ENCODE results near the gene ABCA2.
"Not testable (repeated sequence)": the region's sequence is repeated elsewhere in the genome, so short reads cannot be mapped to it uniquely, and the experiment has no call there.

Gene ABCA2

GRCh38 chr9:137066096-137066861 is 38.2 kb upstream of the ABCA2 start:
- TF ChIP-seq, protein P1, sequence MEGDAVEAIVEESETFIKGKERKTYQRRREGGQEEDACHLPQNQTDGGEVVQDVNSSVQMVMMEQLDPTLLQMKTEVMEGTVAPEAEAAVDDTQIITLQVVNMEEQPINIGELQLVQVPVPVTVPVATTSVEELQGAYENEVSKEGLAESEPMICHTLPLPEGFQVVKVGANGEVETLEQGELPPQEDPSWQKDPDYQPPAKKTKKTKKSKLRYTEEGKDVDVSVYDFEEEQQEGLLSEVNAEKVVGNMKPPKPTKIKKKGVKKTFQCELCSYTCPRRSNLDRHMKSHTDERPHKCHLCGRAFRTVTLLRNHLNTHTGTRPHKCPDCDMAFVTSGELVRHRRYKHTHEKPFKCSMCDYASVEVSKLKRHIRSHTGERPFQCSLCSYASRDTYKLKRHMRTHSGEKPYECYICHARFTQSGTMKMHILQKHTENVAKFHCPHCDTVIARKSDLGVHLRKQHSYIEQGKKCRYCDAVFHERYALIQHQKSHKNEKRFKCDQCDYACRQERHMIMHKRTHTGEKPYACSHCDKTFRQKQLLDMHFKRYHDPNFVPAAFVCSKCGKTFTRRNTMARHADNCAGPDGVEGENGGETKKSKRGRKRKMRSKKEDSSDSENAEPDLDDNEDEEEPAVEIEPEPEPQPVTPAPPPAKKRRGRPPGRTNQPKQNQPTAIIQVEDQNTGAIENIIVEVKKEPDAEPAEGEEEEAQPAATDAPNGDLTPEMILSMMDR (IDR thresholded peaks at IDR 0.05; ENCODE audit: insufficient read depth, low read depth, low read length, missing control alignments), result no peak
- no peak for DNase-seq (ENCODE audit: low read depth)
- H3K4me3 ChIP-seq (ENCODE audit: low read length), result no peak overlapping the region

- DNase-seq (ENCODE audit: low read depth), result no peak
- TF ChIP-seq, protein P1 (IDR thresholded peaks at IDR 0.05; ENCODE audit: insufficient read depth, low read depth, low read length, missing control alignments), result no peak
- H3K4me3 ChIP-seq (ENCODE audit: low read length), result no peak overlapping the region
These were observed 37.4 kb upstream of the ABCA2 start for GRCh38 chr9:137065336-137065967.

GRCh38 chr9:137064880-137065164 is 36.8 kb upstream of the ABCA2 start:
- no peak overlapping the region for H3K4me3 ChIP-seq (ENCODE audit: low read length)
- TF ChIP-seq, protein P1 (IDR thresholded peaks at IDR 0.05; ENCODE audit: insufficient read depth, low read depth, low read length, missing control alignments), result no peak
- DNase-seq (ENCODE audit: low read depth), result no peak

GRCh38 chr9:137064027-137064879 is 36.2 kb upstream of the ABCA2 start:
- no peak overlapping the region for H3K4me3 ChIP-seq (ENCODE audit: low read length)
- TF ChIP-seq, protein P1 (IDR thresholded peaks at IDR 0.05; ENCODE audit: insufficient read depth, low read depth, low read length, missing control alignments), result peak; percentile 84
- peak; percentile 48 for DNase-seq (ENCODE audit: low read depth)

GRCh38 chr9:137063311-137064026 is 35.4 kb upstream of the ABCA2 start:
- DNase-seq (ENCODE audit: low read depth), result no peak
- TF ChIP-seq, protein P1 (IDR thresholded peaks at IDR 0.05; ENCODE audit: insufficient read depth, low read depth, low read length, missing control alignments), result no peak
- no peak overlapping the region for H3K4me3 ChIP-seq (ENCODE audit: low read length)

DNA sequence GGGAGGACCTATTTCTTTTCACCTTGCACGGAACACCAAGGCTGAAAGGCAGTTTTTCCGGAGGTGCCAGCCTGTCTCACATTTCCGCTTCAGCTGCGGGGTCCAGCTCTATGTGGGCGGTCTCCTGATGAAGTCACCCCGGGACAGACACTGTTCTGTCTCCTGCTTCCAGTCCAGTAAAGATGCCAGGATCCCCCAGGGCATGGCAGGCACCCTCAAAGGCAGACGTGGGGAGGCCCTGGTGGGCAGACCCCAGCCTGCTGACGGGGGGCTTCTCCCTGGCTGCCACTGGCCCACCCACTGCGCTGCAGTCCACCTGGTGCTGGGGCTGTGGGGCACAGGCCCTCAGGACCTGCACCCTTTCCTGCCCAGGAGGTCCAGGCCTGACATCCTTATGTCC is 34.8 kb upstream of the ABCA2 start:
- not testable (repeated sequence) for H3K4me3 ChIP-seq (ENCODE audit: low read length)

DNA sequence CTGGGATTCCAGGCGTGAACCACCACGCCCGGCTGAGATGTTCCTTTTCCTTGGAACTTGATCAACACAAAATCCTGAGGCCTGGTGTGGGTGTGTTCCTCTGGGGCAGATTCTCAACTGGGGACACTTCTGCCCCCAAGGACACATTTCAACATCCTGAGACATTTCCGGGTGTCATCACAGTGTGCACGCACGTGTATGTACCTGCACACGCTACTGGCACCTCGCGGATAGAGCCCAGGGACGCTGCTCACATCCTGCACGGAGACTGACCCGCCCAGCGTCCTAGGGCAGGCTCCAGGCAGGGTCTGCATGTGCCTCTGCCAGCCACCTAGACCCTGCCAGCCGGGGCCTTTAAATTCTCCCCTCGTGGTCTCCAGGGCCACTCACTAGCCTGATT is 34.3 kb upstream of the ABCA2 start:
- peak; percentile 42 for DNase-seq (ENCODE audit: low read depth)
- TF ChIP-seq, protein P1 (IDR thresholded peaks at IDR 0.05; ENCODE audit: insufficient read depth, low read depth, low read length, missing control alignments), result no peak
- no peak overlapping the region for H3K4me3 ChIP-seq (ENCODE audit: low read length)

More for the DNA sequence above, 34.8 kb upstream of the ABCA2 start:
- DNase-seq (ENCODE audit: low read depth), result not testable (repeated sequence)
